Progenitor cell of endocrine pancreas (in vitro differentiated cells): ENCODE results near the gene NPIPA1. TPM values are rescaled to one million over a fixed set of nuclear protein-coding genes. Genes with fewer than 3 reads are reported as not detected.
A peak's percentile ranks its signal among the peaks of the same experiment; 100 is the strongest.
"Not testable (repeated sequence)": the region's sequence is repeated elsewhere in the genome, so short reads cannot be mapped to it uniquely, and the experiment has no call there.

Experiments used
- DNase-seq: peaks from one replicate; pipeline ENCODE4 v3.0.0; 2021; ENCODE audit warnings: low spot score; ENCODE audit not compliant: unreplicated experiment
- H3K27ac Mint-ChIP-seq: 2 replicates; pipeline ENCODE4 v1.8.0; 2021; ENCODE audit warnings: mild to moderate bottlenecking, moderate library complexity, mixed read lengths
- H3K27me3 Mint-ChIP-seq: 2 replicates; pipeline ENCODE4 v1.8.0; 2021; ENCODE audit warnings: mixed read lengths
- H3K36me3 Mint-ChIP-seq: 2 replicates; pipeline ENCODE4 v1.8.0; 2022; ENCODE audit warnings: mixed read lengths; ENCODE audit not compliant: insufficient read depth
- H3K4me1 Mint-ChIP-seq: 2 replicates; pipeline ENCODE4 v1.8.0; 2021; ENCODE audit warnings: low read depth, mixed read lengths
- H3K4me3 Mint-ChIP-seq: 2 replicates; pipeline ENCODE4 v1.8.0; 2021; ENCODE audit warnings: low read depth, mild to moderate bottlenecking, moderate library complexity, mixed read lengths
- H3K9me3 Mint-ChIP-seq: 2 replicates; pipeline ENCODE4 v1.8.0; 2021; ENCODE audit warnings: low read depth, mixed read lengths
- CTCF ChIP-seq: fragments of 200-600 bp; sonication (generic); IDR thresholded peaks from one replicate; pipeline ENCODE4 v1.5.0; 2021; ENCODE audit warnings: antibody characterized with exemption, mild to moderate bottlenecking; ENCODE audit not compliant: unreplicated experiment
- total RNA-seq: library from RNA; stranded (reverse); gene quantifications from 2 replicates; pipeline ENCODE4 v1.2.1, GENCODE V29; 2021

NPIPA1 gene
- total RNA-seq, 1 donor from 2014 or later = 215 TPM

GRCh38 chr16:14963281-14964173 is 26.3 kb downstream of the NPIPA1 start:
- no peak for TF ChIP-seq CTCF
- Mint-ChIP-seq H3K9me3 (no peaks in the 10 kb centered on the region), H3K4me1 (peaks cover 2% of the 10 kb centered on the region), H3K4me3 (no peak overlapping the region), H3K27ac (no peak overlapping the region), H3K27me3 (peaks cover 16% of the 10 kb centered on the region), H3K36me3 (peaks cover 1% of the 10 kb centered on the region)
- DNase-seq = no peak

GRCh38 chr16:14965328-14965727 is 28.1 kb downstream of the NPIPA1 start:
- DNase-seq = no peak
- Mint-ChIP-seq H3K27ac (no peak overlapping the region), H3K9me3 (no peaks in the 10 kb centered on the region), H3K4me1 (peaks cover 2% of the 10 kb centered on the region), H3K4me3 (no peak overlapping the region), H3K36me3 (peaks cover 1% of the 10 kb centered on the region), H3K27me3 (peaks cover 12% of the 10 kb centered on the region)
- TF ChIP-seq CTCF = no peak

GRCh38 chr16:14969795-14970194 is 32.6 kb downstream of the NPIPA1 start:
- H3K36me3 Mint-ChIP-seq, H3K27ac Mint-ChIP-seq, H3K4me3 Mint-ChIP-seq, DNase-seq, H3K27me3 Mint-ChIP-seq, H3K9me3 Mint-ChIP-seq, H3K4me1 Mint-ChIP-seq: not testable (repeated sequence)

- H3K36me3 Mint-ChIP-seq, H3K27ac Mint-ChIP-seq, DNase-seq, H3K9me3 Mint-ChIP-seq, H3K27me3 Mint-ChIP-seq, H3K4me3 Mint-ChIP-seq: not testable (repeated sequence)
- H3K4me1 Mint-ChIP-seq = peaks cover 14% of the 10 kb centered on the region
Observed at GRCh38 chr16:14971621-14972228, 34.5 kb downstream of the NPIPA1 start.

DNA sequence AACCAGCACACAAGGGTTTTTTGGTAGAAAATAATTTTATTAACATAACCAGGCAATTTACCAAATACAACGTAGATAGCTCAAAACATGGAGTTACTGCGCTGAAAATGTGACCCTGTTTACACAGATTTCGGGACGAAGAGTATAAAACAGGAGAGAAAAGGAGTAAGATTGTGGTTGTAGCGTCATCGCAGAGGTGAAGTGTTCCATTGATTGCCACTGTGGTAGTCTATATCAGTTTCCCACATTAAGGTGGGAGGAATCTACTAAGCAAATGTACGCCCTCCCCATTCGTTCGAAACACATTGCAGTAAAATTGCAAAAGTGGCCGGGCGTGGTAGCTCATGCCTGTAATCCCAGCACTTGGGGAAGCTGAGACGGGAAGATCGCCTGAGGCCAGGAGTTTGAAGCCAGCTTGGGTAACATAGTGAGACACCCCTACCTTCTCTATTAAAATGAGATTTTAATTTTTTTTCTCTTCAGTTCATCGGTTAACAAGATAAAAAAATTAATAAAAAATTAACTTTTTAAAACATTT is 36.6 kb downstream of the NPIPA1 start:
- not testable (repeated sequence) for H3K27me3 Mint-ChIP-seq, H3K36me3 Mint-ChIP-seq, H3K9me3 Mint-ChIP-seq, DNase-seq
- peaks cover 23% of the 10 kb centered on the region for H3K4me1 Mint-ChIP-seq
- peak overlapping the region; percentile 74 for H3K4me3 Mint-ChIP-seq
- H3K27ac Mint-ChIP-seq = peak overlapping the region; percentile 52

DNA sequence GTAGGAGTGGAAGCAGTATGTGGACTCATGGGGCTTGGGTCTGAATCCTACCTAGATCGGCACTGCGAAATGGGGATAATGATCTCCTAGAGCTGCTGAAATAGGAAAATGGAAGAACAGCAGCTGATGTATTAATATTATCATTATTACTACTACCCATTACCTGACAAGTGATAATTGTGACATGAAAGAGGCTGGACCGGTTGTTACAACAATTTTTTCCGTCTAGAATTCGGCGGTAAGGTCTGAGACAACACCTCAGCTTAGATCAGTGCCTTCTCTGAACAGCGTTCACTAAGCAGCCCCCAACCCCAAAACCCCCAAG is 37.0 kb downstream of the NPIPA1 start:
- not testable (repeated sequence) for H3K27me3 Mint-ChIP-seq, H3K36me3 Mint-ChIP-seq, DNase-seq, H3K9me3 Mint-ChIP-seq
- H3K27ac Mint-ChIP-seq = peak overlapping the region; percentile 94
- H3K4me3 Mint-ChIP-seq = peak overlapping the region; percentile 91
- H3K4me1 Mint-ChIP-seq = peaks cover 27% of the 10 kb centered on the region

- not testable (repeated sequence) for H3K36me3 Mint-ChIP-seq, H3K9me3 Mint-ChIP-seq, H3K27me3 Mint-ChIP-seq
- Mint-ChIP-seq H3K4me1 (peaks cover 32% of the 10 kb centered on the region), H3K27ac (peak within 1 kb of the TSS; percentile 94), H3K4me3 (peak within 1 kb of the TSS; percentile 91)
- DNase-seq = peak; percentile 99
Observed at GRCh38 chr16:14974656-14975417, 37.6 kb downstream of the NPIPA1 start, which contains the start of gene PDXDC1. Gene PDXDC1, plus strand, starts transcription at chr16:14975026. Its CDS starts 174 bp downstream, at chr16:14975200.
